HEK293 (cell line): ENCODE data around the gene GHRH.

Experiments
- CTCF ChIA-PET: fragments of 350-600 bp; formaldehyde crosslinking; extraction: SDS; loops from one replicate; lab custom pipeline; 2021; ENCODE audit warnings: antibody characterized with exemption; lab: Yijun Ruan, JAX
- POLR2A ChIA-PET: fragments of 300-600 bp; formaldehyde crosslinking; extraction: SDS; loops from one replicate; lab custom pipeline; 2020; ENCODE audit warnings: antibody characterized with exemption, inconsistent platforms; lab: Yijun Ruan, JAX
- H3K27ac ChIP-seq: fragments of 200-500 bp; sonication (Bioruptor generic); 2 replicates; pipeline ENCODE4 v1.5.1; 2014; ENCODE audit warnings: low read depth, low read length, control low read depth, inconsistent platforms; ENCODE audit errors: extremely low read depth
- H3K36me3 ChIP-seq, 2 experiments: fragments of 200-500 bp in 1 of 2; sonication (Bioruptor generic) in 1 of 2; 1 replicate in 1 of 2; 2 replicates in 1 of 2; pipeline ENCODE4 v1.5.1; 2014 to 2017; ENCODE audit warnings: inconsistent platforms in 2 of 2, low read length in 2 of 2; ENCODE audit not compliant: control insufficient read depth in 2 of 2, insufficient read depth in 1 of 2
- H3K4me1 ChIP-seq: fragments of 200-500 bp; sonication (Bioruptor generic); 2 replicates; pipeline ENCODE4 v1.5.1; 2014; ENCODE audit warnings: mild to moderate bottlenecking, low read length, inconsistent platforms; ENCODE audit not compliant: control insufficient read depth, insufficient read depth
- H3K4me3 ChIP-seq: 2 replicates; pipeline ENCODE4 v1.5.1; 2011; ENCODE audit warnings: low read depth, mild to moderate bottlenecking, control low read depth, low read length, moderate library complexity
- H3K9me3 ChIP-seq: fragments of 200-500 bp; sonication (Bioruptor generic); 2 replicates; pipeline ENCODE4 v1.5.1; 2014; ENCODE audit warnings: low read depth, low read length, inconsistent platforms; ENCODE audit not compliant: control insufficient read depth, insufficient read depth
- MYNN ChIP-seq: fragments of 450-650 bp; formaldehyde crosslinking; IDR thresholded peaks from 2 replicates; pipeline ENCODE4 v1.5.1; 2016; ENCODE audit warnings: missing biosample characterization, missing genetic modification characterization, borderline replicate concordance
- SP3 ChIP-seq: fragments of 450-650 bp; formaldehyde crosslinking; IDR thresholded peaks from 2 replicates; pipeline ENCODE4 v1.5.1; 2016; ENCODE audit warnings: missing biosample characterization, missing genetic modification characterization
- ZBTB11 ChIP-seq: fragments of 450-650 bp; formaldehyde crosslinking; conservative IDR thresholded peaks from 2 replicates; pipeline ENCODE4 v1.5.1; 2016; ENCODE audit warnings: low read depth, missing biosample characterization, missing genetic modification characterization
- ZBTB17 ChIP-seq: fragments of 450-650 bp; formaldehyde crosslinking; IDR thresholded peaks from 2 replicates; pipeline ENCODE4 v1.5.1; 2016; ENCODE audit warnings: missing biosample characterization, missing genetic modification characterization
- ZFP3 ChIP-seq: fragments of 450-650 bp; formaldehyde crosslinking; IDR thresholded peaks from 2 replicates; pipeline ENCODE4 v1.5.1; 2016; ENCODE audit warnings: low read depth, missing biosample characterization, missing genetic modification characterization
- ZNF148 ChIP-seq: fragments of 450-650 bp; formaldehyde crosslinking; IDR thresholded peaks from 2 replicates; pipeline ENCODE4 v1.5.0; 2017; ENCODE audit warnings: missing biosample characterization, missing genetic modification characterization, borderline replicate concordance
- ZNF19 ChIP-seq: fragments of 450-650 bp; formaldehyde crosslinking; IDR thresholded peaks from 2 replicates; pipeline ENCODE4; 2016; ENCODE audit warnings: missing biosample characterization, missing genetic modification characterization, low read depth
- ZNF223 ChIP-seq: fragments of 450-650 bp; formaldehyde crosslinking; IDR thresholded peaks from 2 replicates; pipeline ENCODE4 v1.5.1; 2016; ENCODE audit warnings: missing biosample characterization, missing genetic modification characterization
- ZNF24 ChIP-seq: fragments of 450-650 bp; formaldehyde crosslinking; IDR thresholded peaks from 2 replicates; pipeline ENCODE4 v1.5.1; 2016; ENCODE audit warnings: missing biosample characterization, missing genetic modification characterization
- ZNF26 ChIP-seq: fragments of 450-650 bp; formaldehyde crosslinking; IDR thresholded peaks from 2 replicates; pipeline ENCODE4 v1.5.1; 2016; ENCODE audit warnings: missing biosample characterization, missing genetic modification characterization
- ZNF266 ChIP-seq: fragments of 450-650 bp; formaldehyde crosslinking; IDR thresholded peaks from 2 replicates; pipeline ENCODE4 v1.5.1; 2016; ENCODE audit warnings: missing biosample characterization, missing genetic modification characterization, low read depth
- ZNF394 ChIP-seq: fragments of 450-650 bp; formaldehyde crosslinking; IDR thresholded peaks from 2 replicates; pipeline ENCODE4 v1.5.1; 2016; ENCODE audit warnings: missing biosample characterization, missing genetic modification characterization, mild to moderate bottlenecking, moderate library complexity, borderline replicate concordance
- ZNF449 ChIP-seq: fragments of 450-650 bp; formaldehyde crosslinking; IDR thresholded peaks from 2 replicates; pipeline ENCODE4 v1.5.1; 2017; ENCODE audit warnings: missing biosample characterization, mild to moderate bottlenecking, missing genetic modification characterization, moderate library complexity
- ZNF518A ChIP-seq: fragments of 450-650 bp; formaldehyde crosslinking; conservative IDR thresholded peaks from 2 replicates; pipeline ENCODE4 v1.5.1; 2016; ENCODE audit warnings: low read depth, missing biosample characterization, missing genetic modification characterization
- ZNF596 ChIP-seq: fragments of 450-650 bp; IDR thresholded peaks from 2 replicates; pipeline ENCODE4 v1.5.0; 2018; ENCODE audit warnings: missing biosample characterization, mild to moderate bottlenecking, missing genetic modification characterization, moderate library complexity
- ZNF677 ChIP-seq: fragments of 450-650 bp; IDR thresholded peaks from 2 replicates; pipeline ENCODE4 v1.5.0; 2018; ENCODE audit warnings: missing biosample characterization, mild to moderate bottlenecking, missing genetic modification characterization, moderate library complexity
- ZNF76 ChIP-seq: fragments of 450-650 bp; formaldehyde crosslinking; IDR thresholded peaks from 2 replicates; pipeline ENCODE4; 2016; ENCODE audit warnings: low read depth, missing biosample characterization, missing genetic modification characterization, borderline replicate concordance
- ZNF777 ChIP-seq: fragments of 450-650 bp; formaldehyde crosslinking; IDR thresholded peaks from 2 replicates; pipeline ENCODE4 v1.5.1; 2017; ENCODE audit warnings: missing biosample characterization, missing genetic modification characterization, borderline replicate concordance

The GHRH gene

GRCh38 chr20:37263686-37264085, 2.1 kb upstream of the GHRH start (continued):
- TF ChIP-seq ZNF148 (tag by site-specific recombination) (no peak), ZNF449 (tag by site-specific recombination) (no peak), SP3 (tag by site-specific recombination) (no peak)

- no peaks in the 10 kb centered on the region for H3K36me3 ChIP-seq
- no peaks in the 10 kb centered on the region for H3K4me1 ChIP-seq
- H3K27ac ChIP-seq = no peak overlapping the region
- H3K4me3 ChIP-seq = no peak overlapping the region
- CTCF ChIA-PET = interaction anchor here (0.7 to 0.9 kb wide), 2 partner anchors 244 to 271 kb away, joined by 3 to 8 read pairs; no protein-coding TSS in a partner anchor
- H3K9me3 ChIP-seq = no peaks in the 10 kb centered on the region
- POLR2A ChIA-PET = no interaction called here
- TF ChIP-seq ZNF394 (tag by site-specific recombination) (no peak), ZBTB17 (tag by site-specific recombination) (0 out of 2 replicates have a peak, but pooled peaks have one; percentile 32), MYNN (tag by site-specific recombination) (no peak)
- TF ChIP-seq, all 188 proteins: peak for 1
These were observed 891 bp upstream of the GHRH start for GRCh38 chr20:37262505-37262904.

- Histone ChIP-seq H3K4me3 (no peak overlapping the region), H3K4me1 (no peaks in the 10 kb centered on the region), H3K27ac (no peak overlapping the region), H3K36me3 (no peaks in the 10 kb centered on the region), H3K9me3 (no peaks in the 10 kb centered on the region)
- POLR2A ChIA-PET = no interaction called here
- CTCF ChIA-PET = interaction anchor here (0.6 to 1.2 kb wide), 2 partner anchors 78 to 272 kb away, joined by 4 read pairs; no protein-coding TSS in a partner anchor
- TF ChIP-seq ZFP3 (tag by site-specific recombination) (no peak), ZNF24 (no peak), ZNF596 (tag by site-specific recombination) (no peak), ZNF677 (no peak), ZNF777 (no peak), ZNF518A (tag by site-specific recombination) (no peak), ZBTB11 (no peak), ZNF223 (tag by site-specific recombination) (no peak), ZNF19 (tag by site-specific recombination) (no peak), ZNF76 (tag by site-specific recombination) (no peak), SP3 (tag by site-specific recombination) (no peak), ZNF26 (tag by site-specific recombination) (no peak), ZNF266 (no peak)
These were observed 691 bp downstream of the GHRH start for GRCh38 chr20:37260923-37261322.
